RWPE2 (cell line): ENCODE results near the gene MKNK2.

Experiments
- ATAC-seq: fragments of 200-7000 bp; cut with Tn5 transposase; 3 replicates; pipeline ENCODE4 v1.9.1; 2021; ENCODE audit warnings: low read depth
- DNase-seq: peaks from one replicate; pipeline ENCODE4 v3.0.0-alpha.2; 2020; ENCODE audit warnings: low spot score
- H3K27ac ChIP-seq: fragments of 450-650 bp; 2 replicates; pipeline ENCODE4 v1.5.1; 2017; ENCODE audit warnings: mild to moderate bottlenecking; ENCODE audit not compliant: poor library complexity, severe bottlenecking
- H3K27me3 ChIP-seq: fragments of 250-450 bp; sonication (Bioruptor Pico); 2 replicates; pipeline ENCODE4 v1.5.1; 2021; ENCODE audit warnings: mild to moderate bottlenecking, moderate library complexity; ENCODE audit not compliant: insufficient read depth, poor library complexity, severe bottlenecking
- H3K36me3 ChIP-seq: fragments of 250-450 bp; sonication (Bioruptor Pico); 2 replicates; pipeline ENCODE4 v1.5.1; 2020; ENCODE audit warnings: low read depth, mild to moderate bottlenecking, moderate library complexity
- H3K4me1 ChIP-seq: fragments of 250-450 bp; sonication (Bioruptor Pico); 2 replicates; pipeline ENCODE4 v1.5.1; 2021; ENCODE audit warnings: mild to moderate bottlenecking, moderate library complexity; ENCODE audit not compliant: insufficient read depth, poor library complexity, severe bottlenecking
- H3K4me3 ChIP-seq: fragments of 250-450 bp; sonication (Bioruptor Pico); 2 replicates; pipeline ENCODE4 v1.5.1; 2021; ENCODE audit warnings: mild to moderate bottlenecking, moderate library complexity; ENCODE audit not compliant: severe bottlenecking
- H3K9me3 ChIP-seq: fragments of 250-450 bp; sonication (Bioruptor Pico); 2 replicates; pipeline ENCODE4 v1.5.1; 2021; ENCODE audit warnings: mild to moderate bottlenecking, moderate library complexity; ENCODE audit not compliant: severe bottlenecking
- CTCF ChIP-seq: fragments of 450-650 bp; IDR thresholded peaks from one replicate; pipeline ENCODE4 v1.5.1; 2017; ENCODE audit warnings: mild to moderate bottlenecking, moderate library complexity; ENCODE audit not compliant: poor library complexity, severe bottlenecking

MKNK2 gene

GRCh38 chr19:2021453-2022140 is 29.4 kb downstream of the MKNK2 start:
- Histone ChIP-seq H3K9me3 (no peaks in the 10 kb centered on the region), H3K36me3 (no peaks in the 10 kb centered on the region), H3K27ac (no peak overlapping the region), H3K27me3 (no peaks in the 10 kb centered on the region), H3K4me3 (no peak overlapping the region), H3K4me1 (no peaks in the 10 kb centered on the region)
- ATAC-seq (no peak), DNase-seq (no peak)
- TF ChIP-seq CTCF = no peak

- H3K27ac ChIP-seq = no peak overlapping the region
- no peak for TF ChIP-seq CTCF
- no peak for DNase-seq
- ATAC-seq = no peak
- H3K4me3 ChIP-seq = no peak overlapping the region
- peaks cover 5% of the 10 kb centered on the region for H3K4me1 ChIP-seq
- no peaks in the 10 kb centered on the region for H3K36me3 ChIP-seq
- H3K27me3 ChIP-seq = no peaks in the 10 kb centered on the region
- no peaks in the 10 kb centered on the region for H3K9me3 ChIP-seq
Observed at GRCh38 chr19:2018752-2019151, 32.3 kb downstream of the MKNK2 start.

- peaks cover 5% of the 10 kb centered on the region for H3K4me1 ChIP-seq
- ATAC-seq = peak; percentile 79
- H3K4me3 ChIP-seq = peak overlapping the region; percentile 28
- peak; percentile 84 for DNase-seq
- H3K27ac ChIP-seq = peak overlapping the region; percentile 55
- H3K9me3 ChIP-seq = no peaks in the 10 kb centered on the region
- H3K27me3 ChIP-seq = no peaks in the 10 kb centered on the region
- peaks cover 10% of the 10 kb centered on the region for H3K36me3 ChIP-seq
- no peak for TF ChIP-seq CTCF
Observed at GRCh38 chr19:2016041-2016807, 34.8 kb downstream of the MKNK2 start.

- peak within 1 kb of the TSS; percentile 55 for H3K27ac ChIP-seq
- H3K4me3 ChIP-seq = peak within 1 kb of the TSS; percentile 67
- H3K9me3 ChIP-seq = no peaks in the 10 kb centered on the region
- no peaks in the 10 kb centered on the region for H3K27me3 ChIP-seq
- no peak for ATAC-seq
- peaks cover 10% of the 10 kb centered on the region for H3K36me3 ChIP-seq
- no peak for DNase-seq
- TF ChIP-seq CTCF = no peak
- peaks cover 5% of the 10 kb centered on the region for H3K4me1 ChIP-seq
Observed at GRCh38 chr19:2015608-2015950, 35.5 kb downstream of the MKNK2 start, which contains the start of gene BTBD2. TSS of gene BTBD2 (minus strand) at chr19:2015714. CDS start at chr19:2015703, 11 bp downstream.
